Measurements from ENCODE around the gene GPR68.
A peak's percentile ranks its signal among the peaks of the same experiment; 100 is the strongest.

The GPR68 gene

GRCh38 chr14:91265404-91265803 lies 20.9 kb upstream of the GPR68 start:
- H3K27ac ChIP-seq: peak overlapping the region; percentile 48
- TF ChIP-seq CTCF (conservative IDR thresholded peaks at IDR 0.05): no peak

- TF ChIP-seq CTCF (conservative IDR thresholded peaks at IDR 0.05): no peak
- peak overlapping the region; percentile 48; the same call in 1 of the 2 replicates for H3K27ac ChIP-seq
Observed at GRCh38 chr14:91264151-91265150, 19.9 kb upstream of the GPR68 start.

- H3K27ac ChIP-seq: no peak overlapping the region
- TF ChIP-seq CTCF (conservative IDR thresholded peaks at IDR 0.05): no peak
Observed at GRCh38 chr14:91263329-91263728, 18.8 kb upstream of the GPR68 start.

GRCh38 chr14:91261986-91262549 lies 17.6 kb upstream of the GPR68 start:
- TF ChIP-seq CTCF (conservative IDR thresholded peaks at IDR 0.05): no peak

GRCh38 chr14:91261115-91261514 lies 16.6 kb upstream of the GPR68 start:
- TF ChIP-seq CTCF (conservative IDR thresholded peaks at IDR 0.05): no peak
- no peak overlapping the region for H3K27ac ChIP-seq

More at GRCh38 chr14:91261986-91262549, 17.6 kb upstream of the GPR68 start:
- no peak overlapping the region for H3K27ac ChIP-seq

GRCh38 chr14:91258876-91259275 lies 14.4 kb upstream of the GPR68 start:
- no peak for TF ChIP-seq CTCF (conservative IDR thresholded peaks at IDR 0.05)
- H3K27ac ChIP-seq: no peak overlapping the region

GRCh38 chr14:91258011-91258618 lies 13.6 kb upstream of the GPR68 start:
- TF ChIP-seq CTCF (conservative IDR thresholded peaks at IDR 0.05): no peak
- H3K27ac ChIP-seq: no peak overlapping the region

Data from VCaP (cell line).